H1 (cell line): ENCODE data around the gene SPOP. TPM values are rescaled to one million over a fixed set of nuclear protein-coding genes. Genes with fewer than 3 reads are reported as not detected.

ENCODE experiments used
- CTCF ChIA-PET: fragments of 300-600 bp; sonication (Branson Sonifier 250); formaldehyde crosslinking; loops from one replicate; lab custom pipeline; 2021; ENCODE audit not compliant: partially characterized antibody; lab: Charles Lee
- POLR2A ChIA-PET: fragments of 300-600 bp; sonication (Branson Sonifier 250); formaldehyde crosslinking; loops from one replicate; lab custom pipeline; 2021; ENCODE audit warnings: inconsistent platforms; ENCODE audit not compliant: partially characterized antibody; lab: Charles Lee
- DNase-seq, 2 experiments: peaks; one replicate each; pipeline versions ENCODE4 v3.0.0 to v3.0.0-alpha.2; 2010 to 2022; ENCODE audit warnings: low spot score in 2 of 2, low read depth in 1 of 2, mixed read lengths in 1 of 2
- FAIRE-seq: peaks from 2 replicates; lab custom pipeline; 2011; peaks lifted over from hg19 to GRCh38; lab: Jason Lieb, UNC
- H2AFZ ChIP-seq: 2 replicates; pipeline ENCODE4 v1.8.1; 2012; ENCODE audit warnings: low read length, inconsistent platforms
- H2AK5ac ChIP-seq: 2 replicates; pipeline ENCODE4 v1.6.1; 2013; ENCODE audit warnings: low read depth, low read length
- H2BK120ac ChIP-seq: replicated peaks from 2 replicates; pipeline ENCODE3; 2013; ENCODE audit warnings: low read depth, low read length, inconsistent platforms
- H2BK12ac ChIP-seq: 2 replicates; pipeline ENCODE4 v1.6.1; 2013; ENCODE audit warnings: low read depth, low read length
- H2BK15ac ChIP-seq: 2 replicates; pipeline ENCODE4 v1.6.1; 2013; ENCODE audit warnings: low read length
- H2BK20ac ChIP-seq: 2 replicates; pipeline ENCODE4 v1.6.1; 2013; ENCODE audit warnings: low read length
- H2BK5ac ChIP-seq: 2 replicates; pipeline ENCODE4 v1.6.1; 2013; ENCODE audit warnings: low read depth, low read length
- H3K14ac ChIP-seq: 2 replicates; pipeline ENCODE4 v1.6.1; 2013; ENCODE audit warnings: inconsistent platforms; ENCODE audit not compliant: insufficient read length
- H3K18ac ChIP-seq: 2 replicates; pipeline ENCODE4 v1.6.1; 2013; ENCODE audit warnings: low read length; ENCODE audit errors: extremely low read depth
- H3K23ac ChIP-seq: 2 replicates; pipeline ENCODE4 v1.6.1; 2013; ENCODE audit warnings: inconsistent platforms; ENCODE audit not compliant: insufficient read length
- H3K23me2 ChIP-seq: 2 replicates; pipeline ENCODE4 v1.6.1; 2013; ENCODE audit warnings: low read depth, low read length
- H3K27ac ChIP-seq: 2 replicates; pipeline ENCODE4 v1.6.1; 2011; ENCODE audit warnings: low read depth, low read length, inconsistent platforms
- H3K27me3 ChIP-seq, 4 experiments: replicated peaks in 1 of 4; 1 replicate in 1 of 4; 2 replicates in 3 of 4; pipeline versions ENCODE4 v1.6.1 to v1.8.1; 2011 to 2013; ENCODE audit warnings: low read length in 3 of 4, mild to moderate bottlenecking in 3 of 4, inconsistent platforms in 2 of 4, mixed read lengths in 2 of 4, moderate library complexity in 1 of 4; ENCODE audit not compliant: control insufficient read depth in 3 of 4, insufficient read depth in 3 of 4; ENCODE audit errors: extremely low read depth in 1 of 4
- H3K36me3 ChIP-seq, 4 experiments: 2 replicates each; pipeline versions ENCODE4 v1.6.1 to v1.8.1; 2011 to 2013; ENCODE audit warnings: mild to moderate bottlenecking in 4 of 4, low read length in 3 of 4, moderate library complexity in 2 of 4, control low read depth in 1 of 4, inconsistent platforms in 1 of 4; ENCODE audit not compliant: insufficient read depth in 4 of 4, control insufficient read depth in 2 of 4
- H3K4ac ChIP-seq: replicated peaks from 2 replicates; pipeline ENCODE3; 2013; ENCODE audit warnings: low read length, low read depth, mixed read lengths, inconsistent platforms; ENCODE audit not compliant: insufficient read length
- H3K4me1 ChIP-seq, 4 experiments: replicated peaks in 1 of 4; 1 replicate in 1 of 4; 2 replicates in 3 of 4; pipeline versions ENCODE4 v1.6.1 to v1.8.1; 2011 to 2013; ENCODE audit warnings: low read length in 3 of 4, inconsistent platforms in 2 of 4, mixed read lengths in 1 of 4; ENCODE audit not compliant: insufficient read depth in 4 of 4, control insufficient read depth in 3 of 4
- H3K4me2 ChIP-seq, 2 experiments: 2 replicates each; pipeline versions ENCODE4 v1.6.1 to v1.8.1; 2011 to 2013; ENCODE audit warnings: low read depth in 2 of 2, low read length in 2 of 2, control low read depth in 1 of 2, inconsistent platforms in 1 of 2, mild to moderate bottlenecking in 1 of 2; ENCODE audit not compliant: insufficient read depth in 1 of 2
- H3K4me3 ChIP-seq, 4 experiments: fragments of 200-600, 300-600 bp in 1 of 4; sonication (generic), shearing (Covaris generic), sonication (Bioruptor Twin) in 1 of 4; 2 replicates each; pipeline versions ENCODE4 v1.5.1 to v1.8.1; 2011 to 2016; ENCODE audit warnings: low read length in 4 of 4, low read depth in 3 of 4, control low read depth in 2 of 4, inconsistent platforms in 2 of 4, mild to moderate bottlenecking in 2 of 4, mixed read lengths in 1 of 4, moderate library complexity in 1 of 4; ENCODE audit not compliant: insufficient read depth in 2 of 4; ENCODE audit errors: extremely low read depth in 1 of 4
- H3K56ac ChIP-seq: replicated peaks from 2 replicates; pipeline ENCODE3; 2013; ENCODE audit warnings: low read depth, mild to moderate bottlenecking, mixed read lengths, low read length, inconsistent platforms; ENCODE audit not compliant: insufficient read length
- H3K79me1 ChIP-seq: 2 replicates; pipeline ENCODE4 v1.6.1; 2013; ENCODE audit warnings: low read depth, low read length, control low read depth
- H3K79me2 ChIP-seq, 2 experiments: 2 replicates each; pipeline versions ENCODE4 v1.6.1 to v1.8.1; 2012 to 2013; ENCODE audit warnings: low read length in 2 of 2, mild to moderate bottlenecking in 2 of 2, inconsistent platforms in 1 of 2; ENCODE audit not compliant: insufficient read depth in 2 of 2, control insufficient read depth in 1 of 2
- H3K9ac ChIP-seq, 4 experiments: replicated peaks in 1 of 4; 1 replicate in 1 of 4; 2 replicates in 3 of 4; pipeline versions ENCODE4 v1.6.1 to v1.8.1; 2011 to 2013; ENCODE audit warnings: low read depth in 3 of 4, low read length in 3 of 4, control low read depth in 2 of 4, mild to moderate bottlenecking in 2 of 4, moderate library complexity in 2 of 4, inconsistent platforms in 1 of 4; ENCODE audit errors: extremely low read depth in 1 of 4
- H3K9me3 ChIP-seq, 2 experiments: 2 replicates each; pipeline versions ENCODE4 v1.6.1 to v1.8.1; 2012 to 2013; ENCODE audit warnings: mild to moderate bottlenecking in 2 of 2, moderate library complexity in 2 of 2, control low read depth in 1 of 2, inconsistent platforms in 1 of 2, low read depth in 1 of 2, low read length in 1 of 2, mixed read lengths in 1 of 2; ENCODE audit not compliant: insufficient read depth in 2 of 2
- H4K20me1 ChIP-seq, 2 experiments: replicated peaks in 1 of 2; 2 replicates each; pipeline versions ENCODE3 to v1.8.1; 2011 to 2013; ENCODE audit warnings: inconsistent platforms in 2 of 2, low read length in 2 of 2, mild to moderate bottlenecking in 1 of 2; ENCODE audit not compliant: insufficient read depth in 2 of 2, control insufficient read depth in 1 of 2
- H4K5ac ChIP-seq: 2 replicates; pipeline ENCODE4 v1.6.1; 2013; ENCODE audit warnings: low read length, low read depth, mixed read lengths, inconsistent platforms; ENCODE audit not compliant: insufficient read length
- H4K8ac ChIP-seq: 2 replicates; pipeline ENCODE4 v1.8.0; 2013; ENCODE audit warnings: mild to moderate bottlenecking, moderate library complexity, low read length, inconsistent platforms; ENCODE audit not compliant: insufficient read depth; ENCODE audit errors: extremely low read depth
- H4K91ac ChIP-seq: replicated peaks from 2 replicates; pipeline ENCODE3; 2013; ENCODE audit warnings: low read length, mixed read lengths, inconsistent platforms; ENCODE audit not compliant: insufficient read length
- BACH1 ChIP-seq: IDR thresholded peaks from 2 replicates; pipeline ENCODE4 v1.6.1; 2012; ENCODE audit warnings: low read length, improper control_type of control experiment
- CBX8 ChIP-seq: fragments of 300-800, 300-1000 bp; sonication (generic); IDR thresholded peaks from 2 replicates; pipeline ENCODE4 v1.7.1; 2016; ENCODE audit warnings: low read depth, low read length, borderline replicate concordance
- CHD2 ChIP-seq: IDR thresholded peaks from 2 replicates; pipeline ENCODE4 v1.6.1; 2012; ENCODE audit warnings: low read length, improper control_type of control experiment
- CTBP2 ChIP-seq: IDR thresholded peaks from 2 replicates; pipeline ENCODE4 v1.7.0; 2011; ENCODE audit warnings: borderline replicate concordance, mild to moderate bottlenecking, moderate library complexity, mixed read lengths, low read length; ENCODE audit not compliant: insufficient read depth, insufficient read length
- KDM4A ChIP-seq: IDR thresholded peaks from one replicate; pipeline ENCODE4 v1.7.1; 2012; ENCODE audit warnings: low read depth, mild to moderate bottlenecking, moderate library complexity, low read length, inconsistent platforms; ENCODE audit not compliant: severe bottlenecking
- PHF8 ChIP-seq: fragments of 200-600 bp; sonication (generic); conservative IDR thresholded peaks from 2 replicates; pipeline ENCODE4 v1.7.1; 2012; ENCODE audit warnings: low read depth, mild to moderate bottlenecking, inconsistent platforms, low read length, moderate library complexity
- RAD21 ChIP-seq, 2 experiments: IDR thresholded peaks in 1 of 2; conservative IDR thresholded peaks in 1 of 2; 2 replicates each; pipeline ENCODE4 v1.6.1; 2011; ENCODE audit warnings: low read depth in 2 of 2, low read length in 2 of 2, improper control_type of control experiment in 1 of 2, inconsistent platforms in 1 of 2, mild to moderate bottlenecking in 1 of 2, moderate library complexity in 1 of 2
- RXRA ChIP-seq: IDR thresholded peaks from 2 replicates; pipeline ENCODE4 v1.6.1; 2011; ENCODE audit warnings: low read depth, mild to moderate bottlenecking, low read length, moderate library complexity; ENCODE audit not compliant: insufficient read depth
- SAP30 ChIP-seq: fragments of 300-600 bp; sonication (generic); IDR thresholded peaks from 2 replicates; pipeline ENCODE4 v1.7.1; 2012; ENCODE audit warnings: low read length, moderate library complexity, mild to moderate bottlenecking, inconsistent platforms; ENCODE audit not compliant: insufficient read depth, insufficient replicate concordance
- SIX5 ChIP-seq: IDR thresholded peaks from 2 replicates; pipeline ENCODE4 v1.6.1; 2011; ENCODE audit warnings: mild to moderate bottlenecking, low read depth, low read length
- SRF ChIP-seq: IDR thresholded peaks from 2 replicates; pipeline ENCODE4 v1.6.1; 2011; ENCODE audit warnings: mild to moderate bottlenecking, low read depth, low read length, moderate library complexity
- TAF1 ChIP-seq: IDR thresholded peaks from 2 replicates; pipeline ENCODE4 v1.6.1; 2011; ENCODE audit warnings: mild to moderate bottlenecking, low read depth, low read length
- TBP ChIP-seq: IDR thresholded peaks from 2 replicates; pipeline ENCODE4 v1.6.1; 2011; ENCODE audit warnings: low read depth, low read length, improper control_type of control experiment
- WGBS, 2 experiments: shearing (Covaris generic) in 1 of 2; methylation state at CpG; one replicate each; pipeline versions ENCODE4 v1.1.6 to v1.1.7; 2013 to 2015; ENCODE audit warnings: low lambda C conversion rate in 2 of 2, mixed read lengths in 2 of 2, inconsistent platforms in 1 of 2, low coverage in 1 of 2, missing lambda C conversion rate in 1 of 2; ENCODE audit not compliant: insufficient replicate concordance in 2 of 2, insufficient coverage in 1 of 2, insufficient read length in 1 of 2; ENCODE audit errors: extremely low coverage in 1 of 2, missing lambda C conversion rate in 1 of 2; 5-methylcytosine and 5-hydroxymethylcytosine counted together
- polyA plus RNA-seq, 7 experiments: library from polyadenylated mRNA; depleted of rRNA in 3 of 7; stranded (reverse) in 5 of 7; unstranded in 2 of 7; fragments of >200 nt in 5 of 7; fragments of 200-250 nt in 2 of 7; gene quantifications; 1 replicate in 5 of 7; 2 replicates in 1 of 7; 4 replicates in 1 of 7; pipeline versions ENCODE4 v1.2.1 to v1.2.3, GENCODE V29; 2011 to 2013; ENCODE audit warnings: missing spikeins in 2 of 7, mixed read lengths in 2 of 7
- total RNA-seq: library from RNA; stranded (reverse); fragmentation: NEBNext Ultra II Directional; extraction: Animal tissue kit (Norgen Biotek cat#: 25700); gene quantifications from 2 replicates; pipeline ENCODE4 v1.2.1, GENCODE V29; 2021
- TF ChIP-seq, protein P1 (sequence below): IDR thresholded peaks from 2 replicates; pipeline ENCODE4 v1.6.1; 2012; ENCODE audit warnings: inconsistent platforms

Gene SPOP
- total and polyA plus RNA-seq, 2 of the 8 experiments (the other 6 are each of a cell fraction or from before 2014, with no cell fraction given), result 13.3 to 25.6 TPM

DNA sequence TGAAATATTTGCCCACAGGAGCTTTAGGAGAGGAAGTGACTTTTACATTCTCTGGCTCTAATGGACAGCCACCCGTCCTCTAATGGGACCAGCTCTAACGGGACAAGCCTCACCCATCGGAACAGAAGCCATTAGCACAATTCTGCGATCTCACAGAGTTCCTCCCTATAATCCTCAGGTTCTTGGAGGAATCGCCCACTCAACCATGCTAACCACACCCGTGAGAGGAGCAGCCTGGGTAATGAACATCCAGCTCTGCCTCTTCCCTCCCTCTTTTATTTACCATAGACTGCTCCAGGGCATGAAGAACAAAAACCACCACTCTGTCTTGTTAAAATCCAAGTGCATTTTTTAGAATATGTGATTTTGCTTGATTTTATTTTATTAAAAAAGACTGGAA, 23.1 kb upstream of the SPOP start:
- Histone ChIP-seq H3K27ac (no peak overlapping the region), H3K4me1 (peaks cover 0 to 2% (median 0%) of the 10 kb centered on the region in 4 experiments; a peak in 1 of 7 replicates), H3K79me1 (no peaks in the 10 kb centered on the region), H2BK5ac (no peak overlapping the region), H3K27me3 (no peaks in the 10 kb centered on the region), H4K91ac (no peak overlapping the region), H2AFZ (no peak overlapping the region), H3K23ac (no peak overlapping the region), H3K36me3 (peaks cover 20 to 49% (median 45%) of the 10 kb centered on the region in 4 experiments), H2AK5ac (no peak overlapping the region), H3K9ac (no peak overlapping the region), H4K8ac (no peak overlapping the region), H4K5ac (no peak overlapping the region), H3K4me3 (no peak overlapping the region), H2BK120ac (no peak overlapping the region), H3K23me2 (no peaks in the 10 kb centered on the region), H3K56ac (no peak overlapping the region), H3K4me2 (no peak overlapping the region), H4K20me1 (no peaks in the 10 kb centered on the region), H2BK15ac (no peak overlapping the region), H3K14ac (no peak overlapping the region), H2BK12ac (no peak overlapping the region), H3K9me3 (no peaks in the 10 kb centered on the region), H3K79me2 (0 out of 4 replicates have a peak, but pooled peaks cover 0 to 5% of the 10 kb centered on the region in 2 experiments), H3K4ac (no peak overlapping the region), H2BK20ac (no peak overlapping the region), H3K18ac (no peak overlapping the region)
- CTCF ChIA-PET, result interaction anchor here (0.6 to 19.2 kb wide), 7 partner anchors 22 to 297 kb away, joined by 3 to 310 read pairs (median 5); partner anchors contain the start of gene NXPH3
- DNase-seq (no peak), FAIRE-seq (no peak)
- 90% methylated on average over 6 of the region's 6 CpGs; no CpG with 5 or more reads in 1 of the 2 experiments for WGBS, 2 experiments
- POLR2A ChIA-PET, result interaction anchor here (0.6 to 1.3 kb wide), 4 partner anchors 10 to 136 kb away, joined by 3 to 4 read pairs (median 3); no protein-coding TSS in a partner anchor
- no peak for TF ChIP-seq SAP30
- no peak for TF ChIP-seq CBX8
- no peak for TF ChIP-seq SIX5
- TF ChIP-seq CHD2, result no peak
- TF ChIP-seq TAF1, result no peak
- TF ChIP-seq CTBP2, result no peak
- no peak for TF ChIP-seq RAD21 (IDR thresholded peaks at IDR 0.05 in 1 of 2, conservative IDR thresholded peaks at IDR 0.05 in 1 of 2; ENCODE audit: low read depth in 2 of 2, low read length in 2 of 2)
- no peak for TF ChIP-seq PHF8
- TF ChIP-seq RXRA, result no peak
- no peak for TF ChIP-seq TBP
- TF ChIP-seq KDM4A, result no peak
- TF ChIP-seq, protein P1, sequence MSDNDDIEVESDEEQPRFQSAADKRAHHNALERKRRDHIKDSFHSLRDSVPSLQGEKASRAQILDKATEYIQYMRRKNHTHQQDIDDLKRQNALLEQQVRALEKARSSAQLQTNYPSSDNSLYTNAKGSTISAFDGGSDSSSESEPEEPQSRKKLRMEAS, result no peak
- TF ChIP-seq BACH1, result no peak
- no peak for TF ChIP-seq SRF
